ENCODE measurements around the gene ELAC2.

Gene ELAC2

GRCh38 chr17:12994341-12995074, 23.3 kb downstream of the ELAC2 start:
- no peak for DNase-seq (ENCODE audit: extremely low read depth, low read depth)
- no peak overlapping the region for H3K4me3 ChIP-seq (replicated peaks; ENCODE audit: low read depth, low read length)
- no peak for TF ChIP-seq CTCF (IDR thresholded peaks at IDR 0.05; ENCODE audit: low read depth, low read length, missing control alignments)

- no peak for TF ChIP-seq CTCF (IDR thresholded peaks at IDR 0.05; ENCODE audit: low read depth, low read length, missing control alignments)
- no peak overlapping the region for H3K4me3 ChIP-seq (replicated peaks; ENCODE audit: low read depth, low read length)
- DNase-seq (ENCODE audit: extremely low read depth, low read depth), result no peak
Observed at GRCh38 chr17:12993631-12994030, 24.2 kb downstream of the ELAC2 start.

- TF ChIP-seq CTCF (IDR thresholded peaks at IDR 0.05; ENCODE audit: low read depth, low read length, missing control alignments), result no peak
- H3K4me3 ChIP-seq (replicated peaks; ENCODE audit: low read depth, low read length), result no peak overlapping the region
- no peak for DNase-seq (ENCODE audit: extremely low read depth, low read depth)
Observed at GRCh38 chr17:12992676-12993075, 25.2 kb downstream of the ELAC2 start.

GRCh38 chr17:12990926-12991325, 26.9 kb downstream of the ELAC2 start:
- TF ChIP-seq CTCF (IDR thresholded peaks at IDR 0.05; ENCODE audit: low read depth, low read length, missing control alignments), result no peak
- DNase-seq (ENCODE audit: extremely low read depth, low read depth), result no peak
- no peak overlapping the region for H3K4me3 ChIP-seq (replicated peaks; ENCODE audit: low read depth, low read length)

GRCh38 chr17:12990041-12990808, 27.6 kb downstream of the ELAC2 start:
- no peak for TF ChIP-seq CTCF (IDR thresholded peaks at IDR 0.05; ENCODE audit: low read depth, low read length, missing control alignments)
- DNase-seq (ENCODE audit: extremely low read depth, low read depth), result no peak
- H3K4me3 ChIP-seq (replicated peaks; ENCODE audit: low read depth, low read length), result no peak overlapping the region

GRCh38 chr17:12987120-12987519, 30.7 kb downstream of the ELAC2 start:
- DNase-seq (ENCODE audit: extremely low read depth, low read depth), result no peak
- no peak overlapping the region for H3K4me3 ChIP-seq (replicated peaks; ENCODE audit: low read depth, low read length)
- no peak for TF ChIP-seq CTCF (IDR thresholded peaks at IDR 0.05; ENCODE audit: low read depth, low read length, missing control alignments)

Data from HFF-Myc (cell line).